SK-N-SH (cell line): ENCODE results near the gene NSUN2. TPM values are rescaled to one million over a fixed set of nuclear protein-coding genes. Genes with fewer than 3 reads are reported as not detected.

Experiments
- CTCF ChIA-PET: fragments of 300-600, 350-600 bp; formaldehyde crosslinking; extraction: SDS; loops from one replicate; lab custom pipeline; 2021; lab: Yijun Ruan, JAX
- POLR2A ChIA-PET: fragments of 350-600 bp; sonication (Branson Sonifier 250); formaldehyde crosslinking; extraction: SDS; loops from one replicate; lab custom pipeline; 2020; ENCODE audit warnings: antibody characterized with exemption, inconsistent platforms; lab: Yijun Ruan, JAX
- DNase-seq: peaks from one replicate; pipeline ENCODE4 v3.0.0; 2012
- H2AFZ ChIP-seq: fragments of 200-600 bp; sonication (generic); 2 replicates; pipeline ENCODE4 v1.8.1; 2016; ENCODE audit warnings: antibody characterized with exemption, mild to moderate bottlenecking, low read depth
- H3F3A ChIP-seq: fragments of 200-600 bp; sonication (generic); replicated peaks from 2 replicates; pipeline ENCODE3; 2016; ENCODE audit warnings: antibody characterized with exemption, mild to moderate bottlenecking; ENCODE audit not compliant: insufficient read depth
- H3K27ac ChIP-seq, 2 experiments: fragments of 200-500 bp in 1 of 2; fragments of 200-600 bp in 1 of 2; sonication (Bioruptor generic) in 1 of 2; sonication (generic), shearing (Covaris generic) in 1 of 2; 2 replicates each; pipeline versions ENCODE4 v1.5.1 to v1.6.1; 2014 to 2016; ENCODE audit warnings: low read depth in 2 of 2, inconsistent platforms in 1 of 2, low read length in 1 of 2, mild to moderate bottlenecking in 1 of 2, mixed read lengths in 1 of 2
- H3K27me3 ChIP-seq: fragments of 200-600 bp; sonication (generic), shearing (Covaris generic); 2 replicates; pipeline ENCODE4 v1.6.1; 2016; ENCODE audit warnings: mixed run types; ENCODE audit not compliant: insufficient read depth
- H3K36me3 ChIP-seq, 2 experiments: fragments of 200-500 bp in 1 of 2; fragments of 200-600 bp in 1 of 2; sonication (Bioruptor generic) in 1 of 2; sonication (generic) in 1 of 2; replicated peaks in 1 of 2; 2 replicates each; pipeline versions ENCODE3 to v1.5.1; 2014 to 2016; ENCODE audit warnings: low read length in 1 of 2, mild to moderate bottlenecking in 1 of 2; ENCODE audit not compliant: insufficient read depth in 2 of 2, control insufficient read depth in 1 of 2
- H3K4me1 ChIP-seq, 2 experiments: fragments of 200-500 bp in 1 of 2; fragments of 200-600 bp in 1 of 2; sonication (Bioruptor generic) in 1 of 2; sonication (generic), shearing (Covaris generic) in 1 of 2; 2 replicates each; pipeline versions ENCODE4 v1.5.1 to v1.6.1; 2014 to 2016; ENCODE audit warnings: low read depth in 1 of 2, low read length in 1 of 2, mixed run types in 1 of 2; ENCODE audit not compliant: insufficient read depth in 2 of 2, control insufficient read depth in 1 of 2
- H3K4me2 ChIP-seq: fragments of 200-600 bp; sonication (generic), shearing (Covaris generic); 2 replicates; pipeline ENCODE4 v1.6.1; 2017; ENCODE audit warnings: mixed run types
- H3K4me3 ChIP-seq, 2 experiments: fragments of 200-500 bp in 1 of 2; fragments of 200-600 bp in 1 of 2; sonication (Bioruptor generic) in 1 of 2; sonication (generic), shearing (Covaris generic) in 1 of 2; 2 replicates each; pipeline versions ENCODE4 v1.5.1 to v1.8.1; 2014 to 2016; ENCODE audit warnings: low read depth in 2 of 2, inconsistent platforms in 1 of 2, low read length in 1 of 2, mild to moderate bottlenecking in 1 of 2, mixed read lengths in 1 of 2, moderate library complexity in 1 of 2
- H3K79me2 ChIP-seq: fragments of 200-600 bp; sonication (generic); 2 replicates; pipeline ENCODE4 v1.8.1; 2017; ENCODE audit warnings: mild to moderate bottlenecking; ENCODE audit not compliant: insufficient read depth
- H3K9ac ChIP-seq: fragments of 200-600 bp; sonication (generic); 2 replicates; pipeline ENCODE4 v1.6.1; 2017; ENCODE audit warnings: mixed run types
- H3K9me2 ChIP-seq: fragments of 200-600 bp; sonication (generic); 2 replicates; pipeline ENCODE4 v1.6.1; 2017; ENCODE audit warnings: mixed run types
- H3K9me3 ChIP-seq: fragments of 200-600 bp; sonication (generic); 2 replicates; pipeline ENCODE4 v1.6.1; 2017; ENCODE audit warnings: mixed run types, mild to moderate bottlenecking, moderate library complexity
- H4K20me1 ChIP-seq: fragments of 200-600 bp; sonication (generic); 2 replicates; pipeline ENCODE4 v1.6.1; 2017; ENCODE audit warnings: mild to moderate bottlenecking, mixed run types; ENCODE audit not compliant: insufficient read depth
- ELF1 ChIP-seq: IDR thresholded peaks from 2 replicates; pipeline ENCODE4 v1.4.0; 2012
- FOSL2 ChIP-seq: IDR thresholded peaks from 2 replicates; pipeline ENCODE4 v1.4.0; 2012; ENCODE audit warnings: low read depth, mild to moderate bottlenecking, moderate library complexity, borderline replicate concordance
- FOXJ3 ChIP-seq: sonication (generic); formaldehyde crosslinking; IDR thresholded peaks from 2 replicates; pipeline ENCODE4 v1.5.1; 2020; ENCODE audit warnings: mild to moderate bottlenecking, missing genetic modification reagents
- MAX ChIP-seq: IDR thresholded peaks from 2 replicates; pipeline ENCODE4 v1.4.0; 2012; ENCODE audit warnings: low read depth
- NRF1 ChIP-seq: IDR thresholded peaks from 2 replicates; pipeline ENCODE4 v1.6.1; 2012; ENCODE audit warnings: low read depth, mild to moderate bottlenecking, low read length
- POLR2AphosphoS5 ChIP-seq: IDR thresholded peaks from 2 replicates; pipeline ENCODE4 v1.6.1; 2012; ENCODE audit warnings: low read depth, low read length
- RAD21 ChIP-seq: IDR thresholded peaks from 2 replicates; pipeline ENCODE4 v1.6.1; 2012; ENCODE audit warnings: mild to moderate bottlenecking, low read length
- RCOR1 ChIP-seq: fragments of 150-350 bp; IDR thresholded peaks from 2 replicates; pipeline ENCODE4 v1.6.1; 2017; ENCODE audit warnings: antibody characterized with exemption, low read length
- RFX5 ChIP-seq: IDR thresholded peaks from 2 replicates; pipeline ENCODE4 v1.6.1; 2012; ENCODE audit warnings: mild to moderate bottlenecking, improper control_type of control experiment, low read length
- RXRA ChIP-seq: IDR thresholded peaks from 2 replicates; pipeline ENCODE4 v1.4.0; 2012; ENCODE audit warnings: low read depth, mild to moderate bottlenecking, borderline replicate concordance
- SIN3A ChIP-seq: IDR thresholded peaks from 2 replicates; pipeline ENCODE4 v1.6.1; 2012; ENCODE audit warnings: low read depth, mild to moderate bottlenecking, low read length, moderate library complexity, borderline replicate concordance
- TAF1 ChIP-seq: IDR thresholded peaks from 2 replicates; pipeline ENCODE4 v1.6.1; 2012; ENCODE audit warnings: low read depth, mild to moderate bottlenecking, low read length, moderate library complexity, borderline replicate concordance
- TCF12 ChIP-seq: IDR thresholded peaks from 2 replicates; pipeline ENCODE4 v1.4.0; 2012
- TEAD4 ChIP-seq: IDR thresholded peaks from 2 replicates; pipeline ENCODE4 v1.4.0; 2012; ENCODE audit warnings: mild to moderate bottlenecking, borderline replicate concordance; ENCODE audit not compliant: insufficient read depth
- USF2 ChIP-seq: fragments of 150-350 bp; IDR thresholded peaks from 2 replicates; pipeline ENCODE4 v1.6.1; 2017; ENCODE audit warnings: antibody characterized with exemption, low read length, low read depth, borderline replicate concordance
- ZBTB33 ChIP-seq: IDR thresholded peaks from 2 replicates; pipeline ENCODE4 v1.4.0; 2012; ENCODE audit warnings: low read depth, borderline replicate concordance
- WGBS: methylation state at CpG from one replicate; pipeline ENCODE4 v1.1.6; 2017; ENCODE audit warnings: low lambda C conversion rate; 5-methylcytosine and 5-hydroxymethylcytosine counted together
- polyA plus RNA-seq, 3 experiments: library from polyadenylated mRNA; depleted of rRNA; stranded (reverse); fragments of >200 nt; gene quantifications; 2 replicates each; pipeline ENCODE4 v1.2.3, GENCODE V29; 2012

The NSUN2 gene
- polyA plus RNA-seq, 1 of the 3 experiments (the other 2 are of a cell fraction) = 78.9 TPM

- no peak for TF ChIP-seq POLR2AphosphoS5
- TF ChIP-seq, all 33 proteins: peak for 0
Measured at GRCh38 chr5:6586647-6587042, 46.2 kb downstream of the NSUN2 start (continued).

GRCh38 chr5:6585939-6586646 is 46.8 kb downstream of the NSUN2 start:
- TF ChIP-seq USF2 = no peak
- no peak for TF ChIP-seq RCOR1
- no peak for TF ChIP-seq FOSL2
- no peak for TF ChIP-seq RFX5
- TF ChIP-seq RXRA = no peak
- no peak for TF ChIP-seq TEAD4
- TF ChIP-seq TAF1 = no peak
- TF ChIP-seq MAX = no peak
- no peak for TF ChIP-seq FOXJ3 (CRISPR knock-in tag)
- TF ChIP-seq NRF1 = no peak
- no peak for TF ChIP-seq TCF12
- no peak for TF ChIP-seq ELF1
- no peak for TF ChIP-seq SIN3A
- TF ChIP-seq ZBTB33 = no peak
- TF ChIP-seq RAD21 = no peak
- WGBS = 78% methylated on average over 14 of the region's 15 CpGs
- POLR2A ChIA-PET = no interaction called here
- CTCF ChIA-PET = interaction anchor here (1.6 to 2.1 kb wide), 2 partner anchors 9 to 159 kb away, joined by 5 to 9 read pairs; no protein-coding TSS in a partner anchor
- Histone ChIP-seq H3K9me2 (no peaks in the 10 kb centered on the region), H3K79me2 (no peaks in the 10 kb centered on the region), H3K4me2 (no peak overlapping the region), H3K9me3 (no peaks in the 10 kb centered on the region), H3K4me1 (peaks cover 9 to 19% of the 10 kb centered on the region in 2 experiments; a peak in 1 of 4 replicates), H3K27ac (no peak overlapping the region), H3K9ac (no peak overlapping the region), H3F3A (no peaks in the 10 kb centered on the region), H4K20me1 (no peaks in the 10 kb centered on the region), H3K36me3 (no peaks in the 10 kb centered on the region), H2AFZ (no peak overlapping the region), H3K4me3 (no peak overlapping the region), H3K27me3 (no peaks in the 10 kb centered on the region)
- DNase-seq = no peak
